HG02759 (cell line): ENCODE measurements around the gene SLC22A31.
"Not testable (repeated sequence)": the region's sequence is repeated elsewhere in the genome, so short reads cannot be mapped to it uniquely, and the experiment has no call there.

Experiments used
- ATAC-seq: cut with Tn5 transposase; IDR thresholded peaks from one replicate; pipeline ENCODE4 v1.9.1; 2021; ENCODE audit warnings: mild to moderate bottlenecking, moderate library complexity; ENCODE audit not compliant: unreplicated experiment

The SLC22A31 gene

DNA sequence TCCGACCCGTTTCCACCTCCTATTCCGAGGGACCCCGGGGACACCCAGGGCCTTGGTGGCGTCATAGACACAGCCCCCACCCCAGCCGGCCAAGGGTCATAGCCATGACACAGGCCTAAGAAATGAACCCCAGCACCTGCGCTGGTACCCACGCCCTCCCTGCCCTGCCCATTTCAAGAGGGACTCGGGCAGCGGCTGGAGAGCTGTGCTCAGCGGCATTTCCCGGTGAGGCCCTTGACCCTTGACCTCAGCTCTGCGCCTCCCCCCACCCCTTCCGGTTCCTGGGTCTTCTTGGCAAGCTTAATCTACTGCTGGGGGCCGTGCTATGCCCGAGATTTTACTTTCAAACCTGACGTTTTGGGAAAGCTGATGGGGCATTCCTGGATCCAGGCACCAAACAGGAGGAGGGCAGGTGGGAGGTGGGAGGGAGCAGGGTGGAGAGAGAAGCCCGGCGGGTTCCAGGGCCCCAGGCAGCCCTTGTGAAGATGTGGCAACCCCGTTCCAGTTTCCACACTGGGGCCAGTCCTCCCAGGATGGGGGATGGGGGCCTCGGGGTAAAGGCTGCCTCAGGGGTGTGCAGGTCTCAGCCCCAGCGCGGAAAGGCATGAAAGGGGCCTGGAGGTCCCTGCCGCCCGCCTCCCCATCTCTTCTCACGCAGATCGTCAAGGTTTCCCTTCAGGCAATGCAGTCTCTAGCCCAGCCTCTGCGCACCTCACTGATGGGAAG is at the start of gene SLC22A31:
Gene SLC22A31, minus strand, starts transcription at position 414 of the 726 bp plus-strand sequence. Its CDS starts 36 bp downstream, at position 378.
- ATAC-seq = no peak

DNA sequence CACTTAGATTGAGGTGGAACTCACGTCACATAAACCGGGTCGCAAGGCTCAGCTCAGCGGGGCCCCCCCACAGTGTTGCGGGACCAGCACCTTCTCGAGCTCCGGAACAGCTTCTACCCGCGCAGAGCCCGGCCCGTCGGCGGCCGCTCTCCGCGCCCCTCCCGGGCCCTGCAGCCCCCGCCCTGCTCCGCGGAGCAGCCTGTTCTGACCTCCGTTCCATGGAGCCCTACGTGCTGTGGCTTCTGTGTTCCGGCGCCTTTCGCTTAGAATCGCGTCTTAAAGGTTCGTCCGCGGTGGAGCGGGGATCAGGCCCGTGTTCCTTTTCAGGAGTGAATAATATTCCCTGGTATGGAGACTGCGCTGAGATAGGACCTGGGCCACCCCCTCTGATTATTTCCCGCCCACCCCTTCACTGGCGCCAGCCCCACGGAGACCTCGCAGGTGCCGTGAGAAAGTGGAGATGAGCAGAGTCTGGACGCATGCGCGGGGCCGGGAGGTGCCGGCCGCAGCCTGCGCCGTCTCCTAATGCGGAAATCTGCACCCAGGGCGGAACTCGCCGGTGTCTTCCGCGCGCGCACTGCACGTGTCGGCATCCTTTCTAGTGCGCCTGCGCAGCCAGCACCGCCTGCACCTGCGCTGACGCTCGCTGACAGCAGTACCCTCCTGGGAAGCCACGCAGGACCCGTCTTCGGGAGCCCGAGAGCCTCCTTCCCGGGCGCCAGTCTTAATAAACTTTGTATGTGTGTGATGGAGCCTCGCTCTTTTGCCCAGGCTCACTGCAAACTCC is 48.1 kb upstream of the SLC22A31 start:
- no peak for ATAC-seq

DNA sequence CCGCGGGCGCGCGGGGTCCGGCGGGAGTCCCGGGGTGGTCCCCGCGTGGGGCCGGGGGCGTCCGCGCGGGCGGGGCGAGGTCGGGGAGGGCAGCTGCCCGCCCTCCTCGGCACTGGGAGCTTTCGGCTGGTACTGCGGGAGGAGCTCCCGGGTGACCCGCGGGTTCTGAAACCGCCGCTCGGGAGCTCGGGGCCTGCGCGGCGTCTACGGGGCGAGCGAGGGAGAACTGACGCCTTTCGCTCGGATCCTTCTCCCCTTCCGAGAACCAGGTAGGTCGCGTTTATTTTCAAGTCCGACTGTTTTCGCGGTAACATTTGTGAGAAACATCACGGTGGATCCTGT is 47.4 kb upstream of the SLC22A31 start:
- ATAC-seq = not testable (repeated sequence)

DNA sequence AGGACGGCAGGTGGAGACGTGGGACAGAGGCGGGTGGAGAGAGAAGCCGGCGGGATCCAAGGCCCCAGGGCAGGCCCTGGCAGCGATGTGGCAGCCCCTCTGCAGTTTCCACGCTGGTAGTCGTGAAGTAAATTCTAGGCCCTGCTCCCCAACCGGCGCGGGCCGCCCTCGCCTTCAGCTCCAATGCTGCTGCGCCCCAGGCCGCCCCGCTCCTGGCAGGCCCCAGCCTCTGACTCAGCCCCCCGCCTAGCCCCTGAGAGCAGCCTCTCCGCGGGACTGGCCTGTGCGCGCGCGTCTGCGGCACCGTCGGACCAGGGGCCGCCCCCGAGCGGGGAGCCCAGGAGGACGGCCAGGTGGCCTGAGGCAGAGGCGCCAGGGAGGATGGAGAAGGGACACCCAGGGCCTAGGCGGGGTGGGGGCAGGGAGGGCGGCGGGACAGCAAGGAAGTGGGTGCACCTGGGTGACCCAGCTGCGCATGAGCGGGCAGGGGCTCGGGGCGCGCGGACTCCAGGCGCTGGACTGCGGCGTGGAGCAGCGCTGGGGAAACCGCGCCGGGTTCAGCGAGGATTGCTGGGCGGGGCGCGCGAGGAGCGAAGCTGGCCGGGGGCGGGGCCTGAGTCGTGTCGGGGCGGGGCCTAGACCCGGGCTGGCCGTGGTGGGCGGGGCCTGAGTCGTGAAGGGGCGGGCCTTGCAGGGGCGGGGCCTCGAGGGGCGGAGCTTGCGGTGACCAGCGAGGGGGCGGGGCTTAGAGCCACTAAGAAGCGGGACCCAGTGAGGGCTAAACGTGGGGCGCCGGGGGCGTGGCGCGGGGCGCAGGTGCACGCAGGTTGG is 46.8 kb upstream of the SLC22A31 start:
- ATAC-seq = peak; percentile 79

DNA sequence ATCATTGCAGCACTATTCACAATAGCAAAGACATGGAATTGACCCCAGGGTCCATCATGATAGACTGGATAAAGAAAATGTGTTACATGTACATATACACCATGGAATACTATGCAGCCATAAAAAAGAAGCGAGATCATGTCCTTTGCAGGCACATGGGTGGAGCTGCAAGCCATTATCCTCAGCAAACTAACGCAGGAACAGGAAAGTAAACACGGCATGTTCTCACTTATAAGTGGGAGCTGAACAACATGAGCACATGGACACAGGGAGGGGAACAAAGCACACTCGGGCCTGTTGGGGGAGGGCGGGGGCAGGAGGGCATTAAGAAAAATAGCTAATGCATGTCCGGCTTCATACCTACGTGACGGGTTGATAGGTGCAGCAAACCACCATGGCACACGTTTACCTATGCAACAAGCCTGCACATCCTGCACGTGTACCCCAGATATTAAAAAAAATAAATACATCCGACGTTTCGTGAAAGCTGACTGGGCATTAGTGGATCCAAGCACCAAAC is 46.1 kb upstream of the SLC22A31 start:
- no peak for ATAC-seq

DNA sequence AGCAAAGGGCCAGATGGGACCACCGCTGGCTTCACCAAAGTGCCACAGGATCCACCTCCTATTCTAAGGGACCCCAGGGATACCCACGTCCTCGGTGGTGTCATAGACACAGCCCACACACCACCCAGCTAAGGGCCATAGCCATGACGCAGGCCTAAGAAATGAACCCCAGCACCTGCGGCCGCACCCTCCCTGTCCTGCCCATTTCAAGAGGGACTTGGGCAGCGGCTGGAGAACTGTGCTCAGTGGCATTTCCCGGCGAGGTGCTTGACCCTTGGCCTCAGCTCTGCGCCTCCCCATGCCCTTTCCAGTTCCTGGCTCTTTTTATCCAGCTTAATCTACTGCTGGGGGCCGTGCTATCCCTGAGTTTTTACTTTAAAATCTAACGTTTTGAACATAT is 44.4 kb upstream of the SLC22A31 start:
- no peak for ATAC-seq

DNA sequence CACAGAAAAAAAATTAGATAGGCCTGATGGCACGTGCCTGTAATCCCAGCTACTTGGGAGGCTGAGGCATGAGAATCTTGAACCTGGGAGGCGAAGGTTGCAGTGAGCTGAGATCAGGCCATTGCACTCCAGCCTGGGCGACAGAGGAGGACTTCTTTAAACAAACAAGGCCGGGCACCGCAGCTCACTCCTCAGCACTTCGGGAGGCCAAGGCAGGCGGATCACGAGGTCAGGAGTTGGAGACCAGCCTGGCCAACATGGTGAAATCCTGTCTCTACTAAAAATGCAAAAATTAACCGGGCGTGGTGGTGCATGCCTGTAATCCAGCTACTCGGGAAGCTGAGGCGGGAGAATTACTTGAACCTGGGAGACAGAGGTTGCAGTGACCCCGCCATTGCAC is 43.9 kb upstream of the SLC22A31 start:
- ATAC-seq = not testable (repeated sequence)

DNA sequence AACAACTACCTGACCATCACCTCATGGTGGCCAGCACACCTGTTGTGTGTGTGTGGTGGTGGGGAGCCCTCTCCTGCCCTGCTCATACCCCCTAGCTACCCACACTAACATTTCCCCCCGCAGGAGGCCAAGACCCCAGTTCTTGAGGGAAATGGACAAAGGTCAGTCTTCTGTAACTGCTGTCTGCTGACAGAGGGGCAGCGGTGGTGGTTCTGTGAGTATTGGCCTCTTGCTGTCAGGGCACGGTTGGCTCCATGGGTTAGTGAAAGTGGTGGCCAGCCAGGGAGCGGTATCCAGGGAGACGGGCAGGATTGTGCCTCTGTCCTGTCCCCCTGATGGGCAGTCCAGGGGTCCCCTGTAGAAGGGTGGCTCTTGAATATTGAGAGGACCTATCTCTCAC is 43.3 kb upstream of the SLC22A31 start:
- no peak for ATAC-seq

DNA sequence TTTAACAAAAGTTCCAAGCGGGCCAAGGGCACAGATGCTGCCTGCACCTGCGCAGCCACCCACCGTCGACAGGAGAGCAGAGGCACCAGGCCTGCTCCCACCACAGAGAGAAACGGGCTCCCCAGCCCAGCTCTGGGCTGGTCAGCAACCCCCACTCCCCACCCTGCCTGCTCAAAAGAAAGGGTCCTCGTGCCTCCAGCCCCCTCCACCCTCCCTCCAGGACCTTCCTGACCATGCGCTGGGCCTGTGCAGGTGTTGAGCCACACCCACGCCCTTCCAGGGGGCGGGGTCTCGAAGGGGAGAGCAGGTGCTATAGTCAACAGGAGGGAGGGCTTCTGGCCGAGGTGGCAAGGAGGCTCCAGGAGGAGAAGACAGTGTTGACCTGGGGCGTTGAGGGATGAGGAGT is 42.5 kb upstream of the SLC22A31 start:
- ATAC-seq = no peak

DNA sequence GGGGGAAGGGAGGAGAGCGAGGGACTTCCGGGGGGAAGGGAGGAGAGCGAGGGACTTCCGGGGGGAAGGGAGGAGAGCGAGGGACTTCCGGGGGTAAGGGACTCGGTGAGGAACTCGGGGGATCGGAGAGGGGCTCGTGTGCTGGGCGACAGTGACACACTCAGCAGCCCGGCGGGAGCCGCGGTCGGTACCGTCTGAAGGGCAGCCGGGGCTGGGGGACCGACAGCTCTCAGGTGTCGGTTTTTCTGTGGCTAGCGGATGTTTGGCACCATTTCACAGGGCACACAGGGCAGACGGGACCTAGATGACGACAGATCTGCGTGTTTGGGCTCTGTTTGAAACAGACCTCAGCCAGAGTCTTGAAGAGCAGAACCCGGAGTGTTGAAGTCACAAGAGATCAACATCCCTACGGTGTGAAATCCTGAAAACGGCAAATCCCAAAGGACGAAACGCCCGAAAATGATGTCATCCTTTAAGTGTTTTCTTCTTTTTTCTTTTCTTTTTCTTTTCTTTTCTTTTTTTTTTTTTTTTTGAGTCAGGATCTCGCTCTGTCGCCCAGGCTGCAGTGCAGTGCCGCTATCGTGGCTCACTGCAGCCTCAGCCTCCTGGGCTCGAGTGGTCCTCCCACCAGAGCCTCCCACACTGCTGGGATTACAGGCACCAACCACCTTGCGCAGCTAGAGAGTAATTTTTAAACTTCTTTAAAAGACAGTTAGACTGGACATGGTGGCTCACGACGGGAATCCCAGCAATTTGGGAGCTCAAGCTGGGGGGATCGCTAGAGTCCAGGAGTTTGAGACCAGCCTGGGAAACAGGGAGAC is 41.1 kb upstream of the SLC22A31 start:
- peak; percentile 67 for ATAC-seq

DNA sequence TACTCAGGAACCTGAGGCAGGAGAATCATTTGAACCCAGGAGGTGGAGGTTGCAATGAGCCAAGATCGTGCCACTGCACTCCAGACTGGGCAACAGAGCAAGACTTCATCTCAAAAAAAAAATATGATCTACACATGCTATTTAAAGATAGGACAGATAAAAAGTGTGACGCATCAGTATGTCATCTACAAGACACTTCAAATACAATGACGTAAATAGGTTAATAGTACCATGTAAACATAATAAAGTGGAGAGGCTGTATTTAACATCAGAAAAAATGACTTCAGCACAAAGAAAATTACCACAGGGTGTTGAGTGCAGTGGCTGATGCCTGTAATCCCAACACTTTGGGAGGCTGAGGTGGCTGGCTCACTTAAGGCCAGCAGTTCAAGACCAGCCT is 37.4 kb upstream of the SLC22A31 start:
- ATAC-seq = no peak

DNA sequence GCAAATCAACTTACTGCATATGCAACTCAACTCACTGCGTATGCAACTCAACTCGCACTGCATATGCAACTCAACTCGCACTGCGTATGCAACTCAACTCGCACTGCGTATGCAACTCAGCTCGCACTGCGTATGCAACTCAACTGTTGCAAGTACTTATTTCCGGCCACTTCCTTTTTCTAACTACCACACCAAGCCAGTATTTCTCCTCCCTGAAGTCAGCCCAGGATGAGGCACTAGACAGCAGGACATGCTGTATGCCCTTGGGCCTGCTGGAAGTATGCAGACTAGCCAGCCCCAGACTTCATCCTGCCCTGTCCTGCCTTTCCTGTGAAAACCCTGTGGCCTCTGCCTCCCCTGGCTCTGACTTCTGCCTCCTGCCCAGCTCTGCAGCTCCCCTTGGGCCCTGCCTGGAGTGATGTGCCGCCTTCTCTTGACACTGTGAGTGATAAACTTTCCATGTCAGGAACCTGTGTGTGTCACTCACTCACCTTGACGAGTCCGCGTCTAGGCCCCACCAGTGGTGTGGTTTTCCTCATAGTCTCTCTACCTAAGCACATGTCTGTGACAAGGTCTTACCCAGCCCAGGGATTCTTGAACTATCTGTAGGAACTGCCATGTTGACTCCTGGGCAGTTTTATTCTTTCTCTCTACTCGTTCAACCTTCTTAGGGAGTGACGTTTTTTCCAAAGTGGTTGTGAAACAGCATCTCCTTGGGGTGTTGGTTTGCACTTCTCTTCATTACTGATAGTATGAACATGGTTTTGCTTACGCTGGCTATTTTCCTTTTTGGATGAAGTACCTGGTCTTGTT is 33.5 kb upstream of the SLC22A31 start:
- ATAC-seq = no peak

DNA sequence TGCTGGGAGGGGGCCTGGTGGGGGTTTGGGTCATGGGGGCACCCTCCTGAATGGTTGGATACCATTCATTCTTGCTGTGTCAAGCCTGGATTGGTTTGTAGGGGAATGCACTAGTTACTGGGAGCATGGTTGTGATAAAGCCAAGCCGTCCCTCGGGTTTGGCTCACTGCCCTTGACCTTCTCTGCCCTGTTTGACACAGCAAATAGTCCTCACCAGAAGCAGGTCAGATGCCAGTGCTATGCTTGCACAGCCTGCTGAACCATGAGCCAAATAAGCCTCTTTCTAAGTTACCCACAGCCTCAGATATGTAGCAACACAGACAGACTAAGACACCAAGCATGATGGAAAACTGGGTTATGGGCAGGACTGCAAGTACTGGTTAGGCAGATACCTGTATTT is 31.8 kb upstream of the SLC22A31 start:
- ATAC-seq = no peak

DNA sequence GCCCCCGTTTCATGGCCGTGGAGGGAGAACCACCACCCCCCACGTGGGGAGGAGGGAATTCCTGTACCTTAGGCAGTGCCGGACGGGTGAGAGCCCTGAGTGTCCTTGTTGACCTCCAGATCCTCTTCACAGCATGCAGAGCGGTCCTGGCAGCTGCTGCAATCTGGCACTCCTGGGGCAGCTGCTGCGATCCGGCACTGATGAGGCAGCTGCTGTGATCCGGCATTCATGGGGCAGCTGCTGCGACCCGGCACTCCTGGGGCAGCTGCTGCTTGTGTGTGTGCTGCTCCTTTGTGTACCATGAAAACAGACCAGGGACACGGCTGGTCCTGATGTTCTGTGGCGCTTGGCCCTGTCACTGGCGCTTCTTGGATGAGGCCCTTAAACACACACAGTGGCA is 29.9 kb upstream of the SLC22A31 start:
- ATAC-seq = no peak

DNA sequence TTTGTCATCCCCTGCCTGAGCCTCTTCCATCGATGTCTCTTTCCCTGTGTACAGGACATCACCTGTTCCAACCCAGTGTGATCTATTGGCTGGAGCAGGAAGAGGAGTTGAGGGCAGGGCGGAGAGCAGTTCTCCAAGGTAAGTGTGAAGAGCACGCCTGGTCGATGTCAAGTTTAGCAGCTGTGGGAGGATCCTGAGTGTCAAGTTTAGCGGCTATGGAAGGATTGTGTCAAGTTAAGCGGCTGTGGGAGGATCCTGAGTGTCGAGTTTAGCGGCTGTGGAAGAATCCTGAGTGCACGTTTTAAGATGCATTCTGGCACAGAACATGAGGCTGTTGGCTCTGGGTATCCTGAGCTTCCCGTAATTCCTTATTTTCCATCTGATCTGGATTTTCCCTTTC is 24.3 kb upstream of the SLC22A31 start:
- no peak for ATAC-seq

DNA sequence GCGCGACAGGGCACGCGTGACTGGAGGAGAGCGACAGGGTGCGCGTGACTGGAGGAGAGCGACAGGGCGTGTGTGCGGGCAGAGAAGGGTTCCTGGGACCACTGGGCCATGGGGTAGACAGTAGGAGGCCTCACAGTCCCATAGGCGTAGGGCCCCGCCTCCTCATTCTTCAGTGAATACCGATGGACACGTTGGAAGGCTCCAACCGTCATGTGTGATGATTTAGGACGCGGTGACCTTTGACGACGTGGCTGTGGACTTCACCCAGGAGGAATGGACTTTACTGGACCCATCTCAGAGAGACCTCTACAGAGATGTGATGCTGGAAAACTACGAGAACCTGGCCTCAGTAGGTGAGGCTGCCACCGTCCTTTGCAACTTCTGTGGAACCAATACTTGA is 22.6 kb upstream of the SLC22A31 start:
- no peak for ATAC-seq

DNA sequence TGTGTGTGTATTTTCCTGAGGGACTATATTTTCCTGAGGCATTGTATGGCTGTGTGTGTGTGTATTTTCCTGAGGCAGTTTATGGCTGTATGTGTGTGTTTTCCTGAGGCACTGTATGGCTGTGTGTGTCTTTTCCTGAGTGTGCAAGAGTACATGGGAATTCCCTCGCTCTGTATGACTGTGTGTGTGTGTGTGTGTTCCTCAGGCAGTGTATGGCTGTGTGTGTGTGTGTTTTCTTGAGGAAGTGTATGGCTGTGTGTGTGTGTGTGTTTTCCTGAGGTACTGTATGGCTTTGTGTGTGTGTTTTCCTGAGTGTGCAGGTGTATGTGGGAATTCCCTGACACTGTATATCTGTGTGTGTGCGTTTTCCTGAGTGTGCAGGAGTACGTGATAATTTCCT is 21.3 kb upstream of the SLC22A31 start:
- no peak for ATAC-seq

DNA sequence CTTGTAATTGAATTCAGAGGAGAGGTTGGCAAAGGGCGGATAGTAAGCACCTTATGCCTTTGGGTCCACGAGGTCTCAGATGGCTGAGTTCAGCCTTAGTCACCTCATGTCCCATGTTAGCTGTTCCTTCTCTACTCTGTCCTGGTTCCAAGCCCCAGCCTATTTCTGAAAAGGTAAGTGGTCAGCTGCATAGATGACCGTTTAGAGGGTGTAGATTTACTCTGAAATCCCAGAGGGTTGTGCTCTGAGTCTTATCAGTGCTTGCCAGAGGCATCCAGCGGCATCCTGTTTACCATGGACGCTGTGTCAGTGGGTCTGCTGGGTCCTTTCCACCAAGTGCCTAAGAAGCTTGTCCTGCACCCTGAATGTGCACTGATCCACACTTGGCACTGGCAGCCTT is 19.0 kb upstream of the SLC22A31 start:
- ATAC-seq = no peak

DNA sequence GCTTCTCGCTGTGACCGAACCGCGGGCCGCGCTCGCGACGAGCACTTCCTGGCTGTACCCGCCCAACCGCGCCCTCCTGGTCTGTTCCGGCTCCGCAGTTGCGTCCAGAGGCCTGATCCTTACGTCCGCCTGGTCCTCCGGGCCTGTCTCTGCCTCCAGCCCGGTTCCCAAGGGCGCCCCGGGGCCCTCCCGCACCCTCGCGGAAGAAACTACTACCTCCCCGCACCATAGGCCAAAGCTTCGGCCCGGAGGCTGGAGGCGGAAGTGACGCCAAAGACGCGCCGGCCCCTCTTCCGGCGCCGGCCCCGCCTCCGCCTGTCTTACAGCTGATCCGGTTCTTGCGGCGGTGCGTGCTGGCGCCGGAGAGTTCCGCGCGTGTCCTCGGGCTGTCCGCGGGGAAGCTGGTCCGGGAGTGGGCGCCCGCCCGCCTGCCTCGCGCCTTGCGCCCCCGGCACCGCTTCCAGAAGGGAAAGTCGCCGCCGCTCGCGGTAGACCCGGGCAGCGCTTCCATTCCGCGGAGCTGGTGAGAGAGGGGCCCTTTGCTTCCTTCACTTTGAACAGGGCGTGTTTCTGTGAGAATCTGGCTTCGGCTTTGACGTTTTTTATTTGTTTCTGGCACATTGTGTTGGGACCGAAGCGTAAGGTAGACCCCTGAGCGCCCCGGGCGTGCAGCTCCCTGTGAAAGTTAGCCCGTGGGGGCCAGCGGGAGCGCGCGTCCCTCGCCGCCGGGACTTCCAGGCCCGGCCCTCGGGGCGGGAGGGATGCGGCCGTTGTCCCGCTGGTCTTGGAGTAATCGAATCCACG is 17.3 kb upstream of the SLC22A31 start, which contains the start of gene ZNF778:
Gene ZNF778, plus strand, starts transcription at position 316 of the 804 bp plus-strand sequence. CDS start 3,425 bp downstream, outside the sequence.
- ATAC-seq = peak; percentile 91
